AG09309 (cell line): ENCODE results near the gene DLX6.

Experiments used
- DNase-seq: peaks from one replicate; pipeline ENCODE4 v3.0.0-alpha.2; 2010; ENCODE audit warnings: low read depth
- H3K4me3 ChIP-seq: 2 replicates; pipeline ENCODE4 v1.5.1; 2011; ENCODE audit warnings: mild to moderate bottlenecking, low read depth, low read length, moderate library complexity; ENCODE audit not compliant: control insufficient read depth
- TF ChIP-seq, protein P1 (sequence below): IDR thresholded peaks from 2 replicates; pipeline ENCODE4 v1.5.1; 2011; ENCODE audit warnings: mild to moderate bottlenecking, low read depth, low read length, inconsistent platforms; ENCODE audit not compliant: insufficient read depth, control insufficient read depth; ENCODE audit errors: missing control alignments

The DLX6 gene

DNA sequence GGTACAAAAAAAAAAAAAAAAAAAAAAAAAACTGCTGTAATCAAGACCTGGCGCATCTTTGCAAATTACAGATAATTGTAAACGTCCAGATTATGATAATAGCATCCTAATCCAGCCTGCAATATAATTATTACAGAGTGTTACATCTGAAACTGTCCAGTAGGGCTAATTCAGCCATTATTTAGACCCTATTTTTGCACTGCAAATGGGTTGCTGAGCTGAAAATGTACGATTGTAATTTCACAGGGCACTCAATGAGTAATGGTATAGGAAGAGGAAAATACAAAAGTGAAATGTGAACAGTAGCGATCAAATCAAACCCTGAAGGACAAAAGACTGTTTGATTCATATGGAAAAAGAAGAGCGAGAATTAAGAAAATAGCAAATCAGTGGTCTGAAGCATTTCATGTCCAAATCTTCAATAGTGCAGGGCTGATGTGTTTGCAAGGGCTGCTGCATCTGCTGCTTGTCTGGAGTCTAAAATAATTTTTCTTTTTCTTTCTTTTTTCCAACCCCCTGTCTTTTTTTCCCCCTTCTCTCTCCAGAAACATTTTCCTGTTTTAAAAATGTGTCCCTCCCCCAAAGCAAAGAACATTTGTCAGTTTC lies 8.9 kb downstream of the DLX6 start:
- H3K4me3 ChIP-seq, result no peak overlapping the region
- TF ChIP-seq, protein P1, sequence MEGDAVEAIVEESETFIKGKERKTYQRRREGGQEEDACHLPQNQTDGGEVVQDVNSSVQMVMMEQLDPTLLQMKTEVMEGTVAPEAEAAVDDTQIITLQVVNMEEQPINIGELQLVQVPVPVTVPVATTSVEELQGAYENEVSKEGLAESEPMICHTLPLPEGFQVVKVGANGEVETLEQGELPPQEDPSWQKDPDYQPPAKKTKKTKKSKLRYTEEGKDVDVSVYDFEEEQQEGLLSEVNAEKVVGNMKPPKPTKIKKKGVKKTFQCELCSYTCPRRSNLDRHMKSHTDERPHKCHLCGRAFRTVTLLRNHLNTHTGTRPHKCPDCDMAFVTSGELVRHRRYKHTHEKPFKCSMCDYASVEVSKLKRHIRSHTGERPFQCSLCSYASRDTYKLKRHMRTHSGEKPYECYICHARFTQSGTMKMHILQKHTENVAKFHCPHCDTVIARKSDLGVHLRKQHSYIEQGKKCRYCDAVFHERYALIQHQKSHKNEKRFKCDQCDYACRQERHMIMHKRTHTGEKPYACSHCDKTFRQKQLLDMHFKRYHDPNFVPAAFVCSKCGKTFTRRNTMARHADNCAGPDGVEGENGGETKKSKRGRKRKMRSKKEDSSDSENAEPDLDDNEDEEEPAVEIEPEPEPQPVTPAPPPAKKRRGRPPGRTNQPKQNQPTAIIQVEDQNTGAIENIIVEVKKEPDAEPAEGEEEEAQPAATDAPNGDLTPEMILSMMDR, result no peak
- no peak for DNase-seq

- no peak for DNase-seq
- TF ChIP-seq, protein P1, result no peak
- H3K4me3 ChIP-seq, result no peak overlapping the region
Measured at GRCh38 chr7:97015279-97015678, 9.9 kb downstream of the DLX6 start.

GRCh38 chr7:97015756-97016380 lies 10.5 kb downstream of the DLX6 start:
- H3K4me3 ChIP-seq, result no peak overlapping the region
- TF ChIP-seq, protein P1, result no peak
- DNase-seq, result no peak

GRCh38 chr7:97016381-97017191 lies 11.2 kb downstream of the DLX6 start:
- no peak overlapping the region for H3K4me3 ChIP-seq
- DNase-seq, result no peak

DNA sequence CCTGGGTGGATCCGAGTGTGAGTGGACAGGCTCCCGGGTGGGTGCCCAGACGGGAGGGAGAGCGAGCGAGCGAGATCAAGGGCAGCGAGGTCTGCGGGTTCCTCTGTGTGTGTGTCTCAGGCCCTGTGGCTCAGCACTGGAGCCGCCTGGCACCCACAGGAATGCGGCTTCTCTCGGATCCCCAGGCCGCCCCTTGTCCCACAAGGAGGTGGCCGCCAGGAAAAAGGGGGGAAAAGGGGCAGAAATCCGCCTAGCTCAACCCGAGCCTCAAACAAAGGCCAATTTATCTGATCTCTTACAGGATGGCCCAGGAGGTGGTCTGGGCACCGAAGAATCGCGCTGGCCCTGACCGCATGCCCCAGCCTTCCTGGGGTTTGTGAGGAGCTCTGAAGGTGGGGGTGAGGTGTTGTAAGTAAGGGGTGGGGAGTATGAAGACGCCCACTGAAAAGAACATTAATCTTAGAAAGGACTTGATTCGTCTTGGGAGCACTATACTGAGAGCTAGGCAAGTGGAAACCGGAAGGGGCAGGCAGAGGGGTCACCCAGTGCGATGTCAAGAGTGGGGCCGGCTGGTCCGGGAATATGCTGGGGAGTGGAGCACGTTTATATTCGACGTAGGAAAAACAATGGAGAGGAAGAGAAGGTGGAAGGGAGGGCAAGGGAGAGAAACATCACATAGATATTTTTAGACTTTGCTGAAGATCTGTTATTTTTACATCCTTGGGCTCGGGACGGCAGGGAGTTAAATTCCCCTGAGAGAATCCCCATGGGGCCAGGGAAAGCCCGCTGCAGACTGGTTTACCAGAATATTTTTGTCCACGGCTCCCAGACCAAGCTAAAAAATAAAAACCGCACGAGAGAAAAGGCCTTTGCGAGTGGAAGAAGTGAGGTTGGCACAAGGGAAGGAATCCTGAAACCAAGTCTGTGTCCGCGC lies 12.1 kb downstream of the DLX6 start:
- H3K4me3 ChIP-seq, result no peak overlapping the region
- TF ChIP-seq, protein P1, result no peak
- no peak for DNase-seq

More at GRCh38 chr7:97016381-97017191, 11.2 kb downstream of the DLX6 start:
- TF ChIP-seq, protein P1, result no peak

- TF ChIP-seq, protein P1, result no peak
- no peak for DNase-seq
- no peak overlapping the region for H3K4me3 ChIP-seq
Measured at GRCh38 chr7:97018126-97018601, 12.8 kb downstream of the DLX6 start.
